Mesenchymal stem cell (in vitro differentiated cells and primary cell): ENCODE data around the gene RNF4.

ENCODE experiments used
- DNase-seq: peaks from one replicate; pipeline ENCODE4 v3.0.0-alpha.2; 2013
- H2AFZ ChIP-seq: one replicate; pipeline ENCODE4 v1.6.1; 2013; ENCODE audit warnings: low read depth, mild to moderate bottlenecking, control low read depth, inconsistent platforms, low read length, moderate library complexity
- H2AK5ac ChIP-seq: 2 replicates; pipeline ENCODE4 v1.6.1; 2013; ENCODE audit warnings: low read length, moderate library complexity, mild to moderate bottlenecking, inconsistent platforms; ENCODE audit not compliant: severe bottlenecking
- H2BK120ac ChIP-seq: one replicate; pipeline ENCODE4 v1.6.1; 2013; ENCODE audit warnings: low read depth, mild to moderate bottlenecking, inconsistent platforms, low read length, moderate library complexity
- H2BK12ac ChIP-seq, 2 experiments: one replicate each; pipeline ENCODE4 v1.6.1; 2013; ENCODE audit warnings: inconsistent platforms in 2 of 2, low read length in 2 of 2, mild to moderate bottlenecking in 2 of 2, moderate library complexity in 2 of 2, control low read depth in 1 of 2
- H2BK15ac ChIP-seq: one replicate; pipeline ENCODE4 v1.6.1; 2013; ENCODE audit warnings: mild to moderate bottlenecking, low read depth, inconsistent platforms; ENCODE audit not compliant: poor library complexity, severe bottlenecking
- H2BK5ac ChIP-seq: 2 replicates; pipeline ENCODE4 v1.6.1; 2013; ENCODE audit warnings: low read depth, mild to moderate bottlenecking, low read length, control low read depth, inconsistent platforms; ENCODE audit not compliant: poor library complexity, severe bottlenecking
- H3K14ac ChIP-seq, 2 experiments: one replicate each; pipeline ENCODE4 v1.6.1; 2013; ENCODE audit warnings: inconsistent platforms in 2 of 2, low read length in 2 of 2, control low read depth in 1 of 2, mild to moderate bottlenecking in 1 of 2, moderate library complexity in 1 of 2
- H3K18ac ChIP-seq, 2 experiments: one replicate each; pipeline ENCODE4 v1.6.1; 2013; ENCODE audit warnings: inconsistent platforms in 2 of 2, low read length in 2 of 2, control low read depth in 1 of 2, low read depth in 1 of 2, mild to moderate bottlenecking in 1 of 2
- H3K23ac ChIP-seq, 2 experiments: one replicate each; pipeline ENCODE4 v1.6.1; 2013; ENCODE audit warnings: inconsistent platforms in 2 of 2, low read length in 2 of 2, mild to moderate bottlenecking in 2 of 2, moderate library complexity in 2 of 2, control low read depth in 1 of 2
- H3K27ac ChIP-seq: 2 replicates; pipeline ENCODE4 v1.5.1; 2013; ENCODE audit warnings: mild to moderate bottlenecking, moderate library complexity, low read length, control low read depth, inconsistent platforms; ENCODE audit not compliant: poor library complexity, severe bottlenecking
- H3K27me3 ChIP-seq, 2 experiments: 2 replicates each; pipeline versions ENCODE4 v1.6.1 to v1.7.0; 2013; ENCODE audit warnings: low read length in 2 of 2, mild to moderate bottlenecking in 2 of 2, moderate library complexity in 2 of 2, control low read depth in 1 of 2, inconsistent platforms in 1 of 2; ENCODE audit not compliant: control insufficient read depth in 1 of 2, insufficient read depth in 1 of 2
- H3K36me3 ChIP-seq, 2 experiments: 2 replicates each; pipeline versions ENCODE4 v1.6.1 to v1.7.0; 2013; ENCODE audit warnings: low read length in 2 of 2, control low read depth in 1 of 2, inconsistent platforms in 1 of 2, low read depth in 1 of 2, mild to moderate bottlenecking in 1 of 2; ENCODE audit not compliant: insufficient read depth in 2 of 2, control insufficient read depth in 1 of 2
- H3K4ac ChIP-seq, 2 experiments: one replicate each; pipeline ENCODE4 v1.6.1; 2013; ENCODE audit warnings: inconsistent platforms in 2 of 2, low read length in 2 of 2, mild to moderate bottlenecking in 2 of 2, moderate library complexity in 2 of 2, control low read depth in 1 of 2, low read depth in 1 of 2
- H3K4me1 ChIP-seq: 2 replicates; pipeline ENCODE4 v1.6.1; 2013; ENCODE audit warnings: low read depth, low read length, control low read depth; ENCODE audit not compliant: control insufficient read depth, insufficient read depth
- H3K4me2 ChIP-seq: 2 replicates; pipeline ENCODE4 v1.6.1; 2013; ENCODE audit warnings: low read length, mild to moderate bottlenecking, inconsistent platforms; ENCODE audit not compliant: poor library complexity, severe bottlenecking
- H3K4me3 ChIP-seq, 2 experiments: 2 replicates each; pipeline versions ENCODE4 v1.5.1 to v1.7.0; 2013; ENCODE audit warnings: low read length in 2 of 2, mild to moderate bottlenecking in 2 of 2, control low read depth in 1 of 2, low read depth in 1 of 2; ENCODE audit not compliant: insufficient read depth in 1 of 2
- H3K79me1 ChIP-seq: replicated peaks from 2 replicates; pipeline ENCODE4 v1.6.1; 2013; ENCODE audit warnings: mild to moderate bottlenecking, control low read depth, low read length, inconsistent platforms; ENCODE audit not compliant: poor library complexity, severe bottlenecking
- H3K9ac ChIP-seq: 2 replicates; pipeline ENCODE4 v1.7.0; 2013; ENCODE audit warnings: mild to moderate bottlenecking, low read length, moderate library complexity
- H3K9me3 ChIP-seq: 2 replicates; pipeline ENCODE4 v1.7.0; 2013; ENCODE audit warnings: mild to moderate bottlenecking, low read length; ENCODE audit not compliant: control insufficient read depth
- H4K8ac ChIP-seq: one replicate; pipeline ENCODE4 v1.6.1; 2013; ENCODE audit warnings: inconsistent platforms, mild to moderate bottlenecking, low read length, moderate library complexity
- H4K91ac ChIP-seq: one replicate; pipeline ENCODE4 v1.6.1; 2013; ENCODE audit warnings: mild to moderate bottlenecking, low read length, inconsistent platforms
- WGBS: methylation state at CpG from one replicate; pipeline ENCODE4 v1.1.7; 2013; ENCODE audit warnings: mixed read lengths; 5-methylcytosine and 5-hydroxymethylcytosine counted together

The RNF4 gene

DNA sequence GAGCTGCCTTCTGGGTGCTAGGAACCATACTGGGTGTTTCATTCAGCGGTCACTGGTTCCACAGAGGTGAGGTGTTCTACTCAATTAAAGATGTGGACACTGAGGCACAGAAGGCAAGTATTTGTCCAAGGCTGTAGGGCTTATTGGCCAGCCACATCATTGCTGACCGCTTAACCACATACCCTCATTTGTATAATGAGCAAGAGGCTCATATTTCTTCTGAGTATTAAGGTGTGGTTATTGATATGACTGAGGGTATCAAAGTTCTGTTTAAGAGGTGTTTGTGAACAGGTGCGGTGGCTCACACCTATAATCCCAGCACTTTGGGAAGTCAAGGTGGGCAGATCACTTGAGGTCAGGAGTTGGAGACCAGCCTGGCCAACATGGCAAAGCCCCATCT, 14.3 kb downstream of the RNF4 start:
- H3K79me1 ChIP-seq: no peaks in the 10 kb centered on the region
- H3K4me1 ChIP-seq: peaks cover 15% of the 10 kb centered on the region
- H3K27me3 ChIP-seq: no peaks in the 10 kb centered on the region
- H2AFZ ChIP-seq: no peak overlapping the region
- no peak overlapping the region for H3K4me3 ChIP-seq
- H2BK12ac ChIP-seq: no peak overlapping the region
- H3K14ac ChIP-seq: no peak overlapping the region
- H2BK5ac ChIP-seq: no peak overlapping the region
- no peak for DNase-seq
- no peak overlapping the region for H2BK120ac ChIP-seq
- no peak overlapping the region for H3K18ac ChIP-seq
- no peak overlapping the region for H3K9ac ChIP-seq
- H3K27ac ChIP-seq: no peak overlapping the region
- no peak overlapping the region for H4K91ac ChIP-seq
- no peak overlapping the region for H4K8ac ChIP-seq
- no peak overlapping the region for H3K4ac ChIP-seq
- H3K36me3 ChIP-seq: peaks cover 0 to 12% of the 10 kb centered on the region in 2 experiments
- no peak overlapping the region for H3K4me2 ChIP-seq
- no peak overlapping the region for H2BK15ac ChIP-seq
- no peak overlapping the region for H2AK5ac ChIP-seq
- H3K9me3 ChIP-seq: no peaks in the 10 kb centered on the region
- H3K23ac ChIP-seq: no peak overlapping the region
- WGBS: 100% methylated on average over 2 of the region's 3 CpGs

GRCh38 chr4:2484185-2484584, 15.3 kb downstream of the RNF4 start:
- Histone ChIP-seq H2AK5ac (no peak overlapping the region), H3K4me3 (no peak overlapping the region), H3K9me3 (no peaks in the 10 kb centered on the region), H3K14ac (no peak overlapping the region), H2AFZ (no peak overlapping the region), H4K91ac (no peak overlapping the region), H3K27me3 (no peaks in the 10 kb centered on the region), H2BK15ac (no peak overlapping the region), H3K4me2 (no peak overlapping the region), H3K4me1 (peaks cover 9% of the 10 kb centered on the region), H3K27ac (no peak overlapping the region), H3K36me3 (peaks cover 3 to 10% of the 10 kb centered on the region in 2 experiments), H3K9ac (no peak overlapping the region), H4K8ac (no peak overlapping the region), H3K23ac (no peak overlapping the region), H2BK5ac (no peak overlapping the region), H2BK120ac (no peak overlapping the region), H3K4ac (no peak overlapping the region), H2BK12ac (no peak overlapping the region), H3K18ac (no peak overlapping the region), H3K79me1 (no peaks in the 10 kb centered on the region)
- DNase-seq: no peak
- WGBS: 96% methylated on average over 2 of the region's 6 CpGs

DNA sequence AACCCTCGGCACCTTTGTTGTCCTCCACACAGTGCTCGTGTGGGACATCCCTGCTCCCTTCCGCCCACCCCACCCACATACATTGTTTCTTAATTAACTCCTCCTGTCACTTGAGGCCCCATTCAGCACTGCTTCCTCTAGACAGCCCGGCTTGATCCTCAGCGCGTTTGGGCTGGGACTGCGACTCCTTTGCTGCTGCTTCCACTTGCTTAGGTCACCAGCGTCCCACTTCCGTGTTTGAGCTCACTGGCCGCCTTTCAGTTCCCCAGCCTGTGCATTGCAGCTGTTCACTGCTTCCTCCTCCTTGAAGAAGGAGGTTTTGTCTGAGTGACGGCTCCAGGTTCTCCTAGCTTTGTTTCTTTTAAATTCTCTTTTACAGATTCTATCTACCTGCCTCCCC, 16.1 kb downstream of the RNF4 start:
- H2BK12ac ChIP-seq: no peak overlapping the region
- no peak for DNase-seq
- no peak overlapping the region for H2BK15ac ChIP-seq
- no peak overlapping the region for H2BK5ac ChIP-seq
- H3K14ac ChIP-seq: no peak overlapping the region
- no peak overlapping the region for H4K8ac ChIP-seq
- H3K23ac ChIP-seq: no peak overlapping the region
- H3K27ac ChIP-seq: no peak overlapping the region
- peak overlapping the region in 1 of 2 experiments; percentile 35 for H3K4me3 ChIP-seq
- no peak overlapping the region for H2BK120ac ChIP-seq
- H3K9me3 ChIP-seq: no peaks in the 10 kb centered on the region
- H3K4me2 ChIP-seq: no peak overlapping the region
- H3K79me1 ChIP-seq: no peaks in the 10 kb centered on the region
- H2AK5ac ChIP-seq: no peak overlapping the region
- H3K9ac ChIP-seq: peak overlapping the region; percentile 17
- no peak overlapping the region for H3K18ac ChIP-seq
- 86% methylated on average over 11 of the region's 11 CpGs for WGBS
- no peak overlapping the region for H2AFZ ChIP-seq
- H3K4ac ChIP-seq: no peak overlapping the region
- H3K36me3 ChIP-seq: peaks cover 10 to 16% of the 10 kb centered on the region in 2 experiments
- H3K4me1 ChIP-seq: peaks cover 13% of the 10 kb centered on the region
- H4K91ac ChIP-seq: no peak overlapping the region
- no peaks in the 10 kb centered on the region for H3K27me3 ChIP-seq

DNA sequence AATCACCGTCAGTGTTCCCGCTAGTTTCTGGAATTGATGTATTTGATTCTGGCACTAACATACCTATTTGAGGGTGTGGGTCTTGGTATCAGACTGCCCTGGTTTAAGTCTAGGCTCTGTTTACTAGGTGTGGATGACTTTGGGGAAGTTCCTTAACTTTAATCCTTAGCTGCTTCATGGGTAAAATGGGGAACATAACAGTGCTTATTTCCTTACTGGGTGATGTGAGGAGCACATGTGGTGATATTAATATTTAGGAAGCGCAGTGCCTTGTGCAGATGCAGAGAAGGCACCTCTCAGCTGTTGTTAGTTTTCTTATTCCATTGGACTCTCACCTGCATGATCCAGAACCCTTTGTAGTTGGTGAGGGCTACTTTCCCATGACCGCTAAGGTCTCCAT, 17.1 kb downstream of the RNF4 start:
- H3K27me3 ChIP-seq: no peaks in the 10 kb centered on the region
- no peak overlapping the region for H4K91ac ChIP-seq
- peaks cover 13% of the 10 kb centered on the region for H3K4me1 ChIP-seq
- H4K8ac ChIP-seq: no peak overlapping the region
- peaks cover 16 to 19% of the 10 kb centered on the region in 2 experiments for H3K36me3 ChIP-seq
- no peak overlapping the region for H3K9ac ChIP-seq
- H3K9me3 ChIP-seq: no peaks in the 10 kb centered on the region
- 98% methylated on average over 4 of the region's 4 CpGs for WGBS
- no peak overlapping the region for H3K23ac ChIP-seq
- no peak overlapping the region for H3K18ac ChIP-seq
- no peak overlapping the region for H2AK5ac ChIP-seq
- no peak overlapping the region for H2BK5ac ChIP-seq
- DNase-seq: no peak
- H2AFZ ChIP-seq: no peak overlapping the region
- H3K4me2 ChIP-seq: no peak overlapping the region
- no peak overlapping the region for H2BK12ac ChIP-seq
- H3K4me3 ChIP-seq: no peak overlapping the region
- no peak overlapping the region for H3K14ac ChIP-seq
- no peak overlapping the region for H3K4ac ChIP-seq
- no peak overlapping the region for H2BK15ac ChIP-seq
- H3K27ac ChIP-seq: no peak overlapping the region
- H2BK120ac ChIP-seq: no peak overlapping the region
- no peaks in the 10 kb centered on the region for H3K79me1 ChIP-seq
